Measurements from ENCODE around the gene SEC24B.
A peak's percentile ranks its signal among the peaks of the same experiment; 100 is the strongest.
"Not testable (repeated sequence)": the region's sequence is repeated elsewhere in the genome, so short reads cannot be mapped to it uniquely, and the experiment has no call there.

SEC24B gene

GRCh38 chr4:109576462-109576861 is 142.8 kb downstream of the SEC24B start:
- in situ Hi-C loops (cut with MboI; ENCODE audit: low pct_unique_long_range_greater_than_20kb, low sequenced_read_pairs, unreplicated experiment): no loop called here
- no peak for DNase-seq (ENCODE audit: low spot score)
- TF ChIP-seq, protein P1, sequence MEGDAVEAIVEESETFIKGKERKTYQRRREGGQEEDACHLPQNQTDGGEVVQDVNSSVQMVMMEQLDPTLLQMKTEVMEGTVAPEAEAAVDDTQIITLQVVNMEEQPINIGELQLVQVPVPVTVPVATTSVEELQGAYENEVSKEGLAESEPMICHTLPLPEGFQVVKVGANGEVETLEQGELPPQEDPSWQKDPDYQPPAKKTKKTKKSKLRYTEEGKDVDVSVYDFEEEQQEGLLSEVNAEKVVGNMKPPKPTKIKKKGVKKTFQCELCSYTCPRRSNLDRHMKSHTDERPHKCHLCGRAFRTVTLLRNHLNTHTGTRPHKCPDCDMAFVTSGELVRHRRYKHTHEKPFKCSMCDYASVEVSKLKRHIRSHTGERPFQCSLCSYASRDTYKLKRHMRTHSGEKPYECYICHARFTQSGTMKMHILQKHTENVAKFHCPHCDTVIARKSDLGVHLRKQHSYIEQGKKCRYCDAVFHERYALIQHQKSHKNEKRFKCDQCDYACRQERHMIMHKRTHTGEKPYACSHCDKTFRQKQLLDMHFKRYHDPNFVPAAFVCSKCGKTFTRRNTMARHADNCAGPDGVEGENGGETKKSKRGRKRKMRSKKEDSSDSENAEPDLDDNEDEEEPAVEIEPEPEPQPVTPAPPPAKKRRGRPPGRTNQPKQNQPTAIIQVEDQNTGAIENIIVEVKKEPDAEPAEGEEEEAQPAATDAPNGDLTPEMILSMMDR (IDR thresholded peaks at IDR 0.05; ENCODE audit: extremely low read depth, insufficient read depth, missing control alignments): no peak

DNA sequence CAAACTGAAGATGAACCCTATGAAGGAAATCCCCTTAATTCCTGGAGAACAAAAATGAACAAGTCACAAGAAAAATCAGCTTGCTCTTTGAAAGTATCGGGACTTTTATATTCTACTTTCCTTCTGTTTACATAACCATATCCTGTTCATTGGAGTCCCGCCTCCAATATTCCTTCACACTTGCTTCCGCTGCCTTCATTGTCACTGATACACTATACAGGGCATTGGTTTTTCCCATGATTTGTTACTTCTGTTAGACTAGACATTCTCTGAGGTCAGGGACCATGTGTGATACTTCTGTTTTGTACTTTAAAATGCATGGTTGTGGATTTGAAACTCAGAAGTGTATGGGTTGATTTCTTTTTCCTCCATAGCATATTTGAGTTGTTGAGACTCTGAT is 145.2 kb downstream of the SEC24B start:
- TF ChIP-seq, protein P1 (IDR thresholded peaks at IDR 0.05; ENCODE audit: extremely low read depth, insufficient read depth, missing control alignments): no peak
- no peak for DNase-seq (ENCODE audit: low spot score)
- in situ Hi-C loops (cut with MboI; ENCODE audit: low pct_unique_long_range_greater_than_20kb, low sequenced_read_pairs, unreplicated experiment): no loop called here

DNA sequence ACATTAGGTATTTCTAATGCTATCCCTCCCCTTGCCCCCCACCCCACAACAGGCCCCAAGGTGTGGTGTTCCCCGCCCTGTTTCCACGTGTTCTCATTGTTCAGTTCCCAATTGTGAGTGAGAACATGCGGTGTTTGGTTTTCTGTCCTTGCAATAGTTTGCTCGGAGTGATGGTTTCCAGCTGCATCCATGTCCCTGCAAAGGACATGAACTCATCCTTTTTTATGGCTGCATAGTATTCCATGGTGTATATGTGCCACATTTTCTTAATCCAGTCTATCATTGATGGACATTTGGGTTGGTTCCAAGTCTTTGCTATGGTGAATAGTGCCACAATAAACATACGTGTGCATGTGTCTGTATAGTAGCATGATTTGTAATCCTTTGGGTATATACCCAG is 146.4 kb downstream of the SEC24B start:
- DNase-seq (ENCODE audit: low spot score); in situ Hi-C loops (cut with MboI; ENCODE audit: low pct_unique_long_range_greater_than_20kb, low sequenced_read_pairs, unreplicated experiment): not testable (repeated sequence)

DNA sequence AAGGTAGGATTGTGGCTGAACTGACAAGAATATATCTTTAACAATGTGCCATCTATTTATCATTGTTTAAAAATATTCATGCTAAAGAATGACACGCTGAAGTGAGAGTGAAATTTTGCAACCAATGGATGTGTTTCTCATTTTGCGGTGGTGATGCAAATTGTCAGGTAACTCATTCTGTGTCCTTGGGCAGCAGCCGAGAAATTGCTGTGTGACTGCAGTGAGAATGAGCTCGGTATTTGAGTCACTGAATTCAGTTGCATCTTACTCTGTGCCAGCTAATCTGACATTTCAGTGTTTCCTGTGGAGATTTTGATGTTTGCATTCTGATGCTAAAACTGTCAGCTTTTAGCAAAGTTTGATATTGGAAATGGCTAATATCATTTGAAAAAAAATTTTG is 154.6 kb downstream of the SEC24B start:
- in situ Hi-C loops (cut with MboI; ENCODE audit: low pct_unique_long_range_greater_than_20kb, low sequenced_read_pairs, unreplicated experiment): no loop called here
- DNase-seq (ENCODE audit: low spot score): peak; percentile 63

GRCh38 chr4:109589119-109589518 is 155.5 kb downstream of the SEC24B start:
- DNase-seq (ENCODE audit: low spot score): no peak
- in situ Hi-C loops (cut with MboI; ENCODE audit: low pct_unique_long_range_greater_than_20kb, low sequenced_read_pairs, unreplicated experiment): no loop called here
- TF ChIP-seq, protein P1 (IDR thresholded peaks at IDR 0.05; ENCODE audit: extremely low read depth, insufficient read depth, missing control alignments): no peak

More for the DNA sequence above, 154.6 kb downstream of the SEC24B start:
- TF ChIP-seq, protein P1 (IDR thresholded peaks at IDR 0.05; ENCODE audit: extremely low read depth, insufficient read depth, missing control alignments): no peak

GRCh38 chr4:109589605-109590004 is 156.0 kb downstream of the SEC24B start:
- TF ChIP-seq, protein P1 (IDR thresholded peaks at IDR 0.05; ENCODE audit: extremely low read depth, insufficient read depth, missing control alignments): no peak
- no peak for DNase-seq (ENCODE audit: low spot score)
- in situ Hi-C loops (cut with MboI; ENCODE audit: low pct_unique_long_range_greater_than_20kb, low sequenced_read_pairs, unreplicated experiment): no loop called here

Measured in GM13977 (cell line).